ENCODE data around the gene GRIA4. TPM values are rescaled to one million over a fixed set of nuclear protein-coding genes. Genes with fewer than 3 reads are reported as not detected.

GRIA4 gene
- total and polyA plus RNA-seq, 2 of the 13 experiments (the other 11 are each of a cell fraction or from before 2014, with no cell fraction given) = not detected

- no peak for TF ChIP-seq ZNF275 (CRISPR knock-in tag; IDR thresholded peaks at IDR 0.05; ENCODE audit: borderline replicate concordance)
- no peak for TF ChIP-seq ZNF646 (CRISPR knock-in tag; IDR thresholded peaks at IDR 0.05)
- 0 out of 2 replicates have a peak, but pooled peaks have one; percentile 52 for TF ChIP-seq SRY (CRISPR knock-in tag; IDR thresholded peaks at IDR 0.05)
- 0 out of 4 replicates have a peak, but pooled peaks of 1 of the 2 experiments have one; percentile 38 for TF ChIP-seq ATF4 (CRISPR knock-in tag; IDR thresholded peaks at IDR 0.05)
- TF ChIP-seq MAFK (conservative IDR thresholded peaks at IDR 0.05 in 1 of 2, IDR thresholded peaks at IDR 0.05 in 1 of 2; ENCODE audit: low read length in 2 of 2) = no peak
- no peak for TF ChIP-seq ZNF724P (CRISPR knock-in tag; IDR thresholded peaks at IDR 0.05; ENCODE audit: borderline replicate concordance)
- peak; percentile 70; the same call in 1 of the 2 replicates for TF ChIP-seq IRF2 (CRISPR knock-in tag; IDR thresholded peaks at IDR 0.05)
- TF ChIP-seq TRAFD1 (CRISPR knock-in tag; IDR thresholded peaks at IDR 0.05; ENCODE audit: borderline replicate concordance) = no peak; the same call in 1 of the 2 replicates
- TF ChIP-seq TEF (CRISPR knock-in tag; IDR thresholded peaks at IDR 0.05) = no peak
- no peak for TF ChIP-seq MTA1 (CRISPR knock-in tag; IDR thresholded peaks at IDR 0.05; ENCODE audit: borderline replicate concordance)
- TF ChIP-seq RFX1 (IDR thresholded peaks at IDR 0.05) = no peak
- peak; percentile 72; the same call in 1 of the 2 replicates for TF ChIP-seq KMT2B (CRISPR knock-in tag; IDR thresholded peaks at IDR 0.05)
- no peak for TF ChIP-seq ZNF503 (CRISPR knock-in tag; IDR thresholded peaks at IDR 0.05)
These were observed 412.3 kb downstream of the GRIA4 start, which contains the start of gene MSANTD4 (continued) for GRCh38 chr11:106021967-106022794.
